ENCODE results near the gene SMIM24.
"Not testable (repeated sequence)": the region's sequence is repeated elsewhere in the genome, so short reads cannot be mapped to it uniquely, and the experiment has no call there.

Gene SMIM24

GRCh38 chr19:3515891-3516422 is 35.6 kb upstream of the SMIM24 start:
- in situ Hi-C loops (cut with HindIII; ENCODE audit: low sequenced_read_pairs): no loop called here

- in situ Hi-C loops (cut with HindIII; ENCODE audit: low sequenced_read_pairs): no loop called here
Measured at GRCh38 chr19:3514930-3515329, 34.6 kb upstream of the SMIM24 start.

- in situ Hi-C loops (cut with HindIII; ENCODE audit: low sequenced_read_pairs): no loop called here
Measured at GRCh38 chr19:3513229-3514140, 33.2 kb upstream of the SMIM24 start.

GRCh38 chr19:3512562-3513228 is 32.4 kb upstream of the SMIM24 start:
- in situ Hi-C loops (cut with HindIII; ENCODE audit: low sequenced_read_pairs): no loop called here

GRCh38 chr19:3511506-3512251 is 31.4 kb upstream of the SMIM24 start:
- in situ Hi-C loops (cut with HindIII; ENCODE audit: low sequenced_read_pairs): no loop called here

- in situ Hi-C loops (cut with HindIII; ENCODE audit: low sequenced_read_pairs): no loop called here
Measured at GRCh38 chr19:3510727-3511126, 30.4 kb upstream of the SMIM24 start.

- in situ Hi-C loops (cut with HindIII; ENCODE audit: low sequenced_read_pairs): no loop called here
Measured at GRCh38 chr19:3509566-3509989, 29.3 kb upstream of the SMIM24 start.

- in situ Hi-C loops (cut with HindIII; ENCODE audit: low sequenced_read_pairs): no loop called here
Measured at GRCh38 chr19:3508771-3509535, 28.6 kb upstream of the SMIM24 start.

GRCh38 chr19:3508121-3508661 is 27.9 kb upstream of the SMIM24 start:
- in situ Hi-C loops (cut with HindIII; ENCODE audit: low sequenced_read_pairs): not testable (repeated sequence)

- in situ Hi-C loops (cut with HindIII; ENCODE audit: low sequenced_read_pairs): no loop called here
Measured at GRCh38 chr19:3507371-3508120, 27.2 kb upstream of the SMIM24 start.

GRCh38 chr19:3506384-3507340 is 26.3 kb upstream of the SMIM24 start:
- in situ Hi-C loops (cut with HindIII; ENCODE audit: low sequenced_read_pairs): no loop called here

GRCh38 chr19:3505598-3506383 is 25.5 kb upstream of the SMIM24 start, which contains the start of gene FZR1:
TSS of gene FZR1 (plus strand) at chr19:3506311. CDS start at chr19:3522990, 16,679 bp downstream.
- in situ Hi-C loops (cut with HindIII; ENCODE audit: low sequenced_read_pairs): no loop called here

- in situ Hi-C loops (cut with HindIII; ENCODE audit: low sequenced_read_pairs): no loop called here
Measured at GRCh38 chr19:3504735-3505134, 24.4 kb upstream of the SMIM24 start.

- in situ Hi-C loops (cut with HindIII; ENCODE audit: low sequenced_read_pairs): no loop called here
Measured at GRCh38 chr19:3503036-3503572, 22.8 kb upstream of the SMIM24 start.

- in situ Hi-C loops (cut with HindIII; ENCODE audit: low sequenced_read_pairs): no loop called here
Measured at GRCh38 chr19:3501780-3502179, 21.5 kb upstream of the SMIM24 start.

- in situ Hi-C loops (cut with HindIII; ENCODE audit: low sequenced_read_pairs): no loop called here
Measured at GRCh38 chr19:3500429-3501101, 20.2 kb upstream of the SMIM24 start, which contains the start of gene DOHH. TSS of gene DOHH (minus strand) at chr19:3500674. CDS start at chr19:3496814, 3,860 bp downstream.

Data from endothelial cell of hepatic sinusoid (primary cell).